Measurements from ENCODE around the gene GTF2IRD1.
A peak's percentile ranks its signal among the peaks of the same experiment; 100 is the strongest.

GTF2IRD1 gene

DNA sequence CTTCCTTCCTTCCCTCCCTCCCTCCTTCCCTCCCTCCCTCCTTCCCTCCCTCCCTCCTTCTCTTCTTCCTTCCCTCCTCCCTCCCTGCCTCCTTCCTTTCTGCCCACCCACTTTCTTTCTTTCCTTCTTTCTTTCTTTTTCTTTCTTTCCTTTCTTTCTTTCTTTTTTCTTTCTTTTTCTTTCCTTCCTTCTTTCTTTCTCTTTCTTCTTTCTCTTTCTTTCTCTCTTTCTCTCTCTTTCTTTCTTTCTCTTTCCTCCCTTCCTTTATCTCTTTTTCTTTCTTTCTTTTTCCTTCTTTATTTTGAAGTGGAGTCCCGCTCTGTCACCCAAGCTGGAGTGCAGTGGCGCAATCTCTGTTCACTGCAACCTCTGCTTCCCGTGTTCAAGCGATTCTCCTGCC is 33.7 kb upstream of the GTF2IRD1 start:
- no peak overlapping the region for H3K27ac ChIP-seq (replicated peaks; ENCODE audit: low read length)
- WGBS, 2 donors (ENCODE audit: extremely low coverage in 2 of 2, insufficient read length in 2 of 2, insufficient replicate concordance in 1 of 2): no CpG with 5 or more reads among the region's 4 CpGs
- H2BK120ac ChIP-seq (ENCODE audit: low read depth, low read length): no peak overlapping the region
- no peak for DNase-seq (ENCODE audit: low spot score)
- no peak overlapping the region for H4K91ac ChIP-seq (ENCODE audit: low read depth, low read length, poor library complexity)
- H2AK5ac ChIP-seq (ENCODE audit: low read depth, low read length): no peak overlapping the region
- H3K9me3 ChIP-seq (replicated peaks in 1 of 2; ENCODE audit: control insufficient read depth in 2 of 2, insufficient read depth in 1 of 2, low read depth in 1 of 2, low read length in 2 of 2): no peaks in the 10 kb centered on the region
- H3K79me1 ChIP-seq (ENCODE audit: low read depth, low read length): peaks cover 2% of the 10 kb centered on the region
- no peak overlapping the region for H3K4me2 ChIP-seq (ENCODE audit: insufficient read depth, low read length, poor library complexity, severe bottlenecking)
- no peak overlapping the region for H2BK15ac ChIP-seq (ENCODE audit: low read length)
- no peak overlapping the region for H3K23ac ChIP-seq (ENCODE audit: low read depth, low read length, poor library complexity)
- H3K14ac ChIP-seq (ENCODE audit: low read length): no peak overlapping the region
- no peak overlapping the region for H3K9ac ChIP-seq (ENCODE audit: low read depth, low read length, poor library complexity)
- no peak overlapping the region for H3K18ac ChIP-seq (ENCODE audit: low read length)
- H3K27me3 ChIP-seq (ENCODE audit: control insufficient read depth in 3 of 3, insufficient read depth in 3 of 3, low read depth in 1 of 3, low read length in 3 of 3): no peaks in the 10 kb centered on the region
- H3K4ac ChIP-seq (ENCODE audit: low read length): no peak overlapping the region
- H3K4me3 ChIP-seq (ENCODE audit: low read length in 2 of 2): no peak overlapping the region
- no peak overlapping the region for H2BK5ac ChIP-seq (ENCODE audit: low read length)
- no peak overlapping the region for H2BK12ac ChIP-seq (ENCODE audit: low read length)
- no peaks in the 10 kb centered on the region for H3K36me3 ChIP-seq (replicated peaks in 1 of 2; ENCODE audit: control insufficient read depth in 2 of 2, insufficient read depth in 2 of 2, low read length in 2 of 2)
- no peak overlapping the region for H2AFZ ChIP-seq (ENCODE audit: low read length)
- H4K8ac ChIP-seq (ENCODE audit: low read depth, low read length): no peak overlapping the region
- peaks cover 0 to 3% of the 10 kb centered on the region in 2 donors for H3K4me1 ChIP-seq (ENCODE audit: control insufficient read depth in 2 of 2, insufficient read depth in 1 of 2, low read depth in 1 of 2, low read length in 2 of 2)

- DNase-seq (ENCODE audit: low spot score): no peak
Measured at GRCh38 chr7:74424291-74424880, 29.3 kb upstream of the GTF2IRD1 start.

DNA sequence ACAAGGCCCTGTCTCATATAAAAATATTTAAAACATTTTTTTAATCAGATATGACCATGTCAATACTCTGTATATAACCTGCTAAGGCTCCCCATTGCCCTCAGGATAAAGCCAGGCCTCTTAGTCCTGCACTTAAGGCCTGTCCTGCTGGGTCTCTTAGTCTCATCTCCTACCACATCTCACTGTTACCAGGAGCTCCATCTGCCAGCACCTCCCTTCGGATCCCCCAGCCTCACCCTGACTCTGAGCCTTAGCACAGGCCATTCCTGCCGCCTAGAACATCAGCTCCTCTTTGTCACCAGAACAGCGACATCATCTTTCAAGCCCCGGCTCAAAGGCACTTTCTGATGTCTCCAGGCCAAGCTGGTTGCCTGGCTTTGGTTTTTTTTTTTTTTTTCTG is 25.7 kb upstream of the GTF2IRD1 start:
- no peak overlapping the region for H3K4ac ChIP-seq (ENCODE audit: low read length)
- H2BK15ac ChIP-seq (ENCODE audit: low read length): no peak overlapping the region
- H3K4me1 ChIP-seq (ENCODE audit: control insufficient read depth in 2 of 2, insufficient read depth in 1 of 2, low read depth in 1 of 2, low read length in 2 of 2): peaks cover 3 to 18% of the 10 kb centered on the region in 2 donors
- no peak overlapping the region for H2BK120ac ChIP-seq (ENCODE audit: low read depth, low read length)
- H4K91ac ChIP-seq (ENCODE audit: low read depth, low read length, poor library complexity): no peak overlapping the region
- no peak overlapping the region for H3K18ac ChIP-seq (ENCODE audit: low read length)
- H2AFZ ChIP-seq (ENCODE audit: low read length): no peak overlapping the region
- H3K9me3 ChIP-seq (replicated peaks in 1 of 2; ENCODE audit: control insufficient read depth in 2 of 2, insufficient read depth in 1 of 2, low read depth in 1 of 2, low read length in 2 of 2): no peaks in the 10 kb centered on the region
- H3K36me3 ChIP-seq (replicated peaks in 1 of 2; ENCODE audit: control insufficient read depth in 2 of 2, insufficient read depth in 2 of 2, low read length in 2 of 2): no peaks in the 10 kb centered on the region
- no peak overlapping the region for H3K14ac ChIP-seq (ENCODE audit: low read length)
- H2BK12ac ChIP-seq (ENCODE audit: low read length): no peak overlapping the region
- H2BK5ac ChIP-seq (ENCODE audit: low read length): no peak overlapping the region
- no CpG with 5 or more reads among the region's 4 CpGs for WGBS, 2 donors (ENCODE audit: extremely low coverage in 2 of 2, insufficient read length in 2 of 2, insufficient replicate concordance in 1 of 2)
- H2AK5ac ChIP-seq (ENCODE audit: low read depth, low read length): no peak overlapping the region
- H3K79me1 ChIP-seq (ENCODE audit: low read depth, low read length): no peaks in the 10 kb centered on the region
- no peak overlapping the region for H3K4me2 ChIP-seq (ENCODE audit: insufficient read depth, low read length, poor library complexity, severe bottlenecking)
- H4K8ac ChIP-seq (ENCODE audit: low read depth, low read length): no peak overlapping the region
- no peak overlapping the region for H3K27ac ChIP-seq (replicated peaks; ENCODE audit: low read length)
- no peak overlapping the region for H3K4me3 ChIP-seq (ENCODE audit: low read length in 2 of 2)
- H3K27me3 ChIP-seq (ENCODE audit: control insufficient read depth in 3 of 3, insufficient read depth in 3 of 3, low read depth in 1 of 3, low read length in 3 of 3): peaks cover 0 to 3% (median 0%) of the 10 kb centered on the region in 3 experiments
- no peak overlapping the region for H3K23ac ChIP-seq (ENCODE audit: low read depth, low read length, poor library complexity)
- no peak overlapping the region for H3K9ac ChIP-seq (ENCODE audit: low read depth, low read length, poor library complexity)
- DNase-seq (ENCODE audit: low spot score): no peak

More at GRCh38 chr7:74424291-74424880, 29.3 kb upstream of the GTF2IRD1 start:
- H3K4me1 ChIP-seq (ENCODE audit: control insufficient read depth in 2 of 2, insufficient read depth in 1 of 2, low read depth in 1 of 2, low read length in 2 of 2): peaks cover 0 to 7% of the 10 kb centered on the region in 2 donors
- no peak overlapping the region for H3K14ac ChIP-seq (ENCODE audit: low read length)
- peaks cover 0 to 3% (median 0%) of the 10 kb centered on the region in 3 experiments for H3K27me3 ChIP-seq (ENCODE audit: control insufficient read depth in 3 of 3, insufficient read depth in 3 of 3, low read depth in 1 of 3, low read length in 3 of 3)
- H4K8ac ChIP-seq (ENCODE audit: low read depth, low read length): no peak overlapping the region
- H2BK12ac ChIP-seq (ENCODE audit: low read length): no peak overlapping the region
- no peak overlapping the region for H3K4me2 ChIP-seq (ENCODE audit: insufficient read depth, low read length, poor library complexity, severe bottlenecking)
- no peaks in the 10 kb centered on the region for H3K36me3 ChIP-seq (replicated peaks in 1 of 2; ENCODE audit: control insufficient read depth in 2 of 2, insufficient read depth in 2 of 2, low read length in 2 of 2)
- H3K18ac ChIP-seq (ENCODE audit: low read length): no peak overlapping the region
- H4K91ac ChIP-seq (ENCODE audit: low read depth, low read length, poor library complexity): no peak overlapping the region
- no peak overlapping the region for H2BK5ac ChIP-seq (ENCODE audit: low read length)
- H3K79me1 ChIP-seq (ENCODE audit: low read depth, low read length): no peaks in the 10 kb centered on the region
- H3K23ac ChIP-seq (ENCODE audit: low read depth, low read length, poor library complexity): no peak overlapping the region
- no peak overlapping the region for H2BK120ac ChIP-seq (ENCODE audit: low read depth, low read length)
- no peak overlapping the region for H3K9ac ChIP-seq (ENCODE audit: low read depth, low read length, poor library complexity)
- no peak overlapping the region for H3K27ac ChIP-seq (replicated peaks; ENCODE audit: low read length)
- no peak overlapping the region for H2BK15ac ChIP-seq (ENCODE audit: low read length)
- H3K9me3 ChIP-seq (replicated peaks in 1 of 2; ENCODE audit: control insufficient read depth in 2 of 2, insufficient read depth in 1 of 2, low read depth in 1 of 2, low read length in 2 of 2): no peaks in the 10 kb centered on the region
- H2AK5ac ChIP-seq (ENCODE audit: low read depth, low read length): no peak overlapping the region
- WGBS, 2 donors (ENCODE audit: extremely low coverage in 2 of 2, insufficient read length in 2 of 2, insufficient replicate concordance in 1 of 2): no CpG with 5 or more reads among the region's 10 CpGs
- H2AFZ ChIP-seq (ENCODE audit: low read length): no peak overlapping the region
- H3K4ac ChIP-seq (ENCODE audit: low read length): no peak overlapping the region
- H3K4me3 ChIP-seq (ENCODE audit: low read length in 2 of 2): peak overlapping the region in 1 of 2 donors; percentile 49

- no peak overlapping the region for H2BK120ac ChIP-seq (ENCODE audit: low read depth, low read length)
- H3K4me3 ChIP-seq (ENCODE audit: low read length in 2 of 2): no peak overlapping the region
- no peaks in the 10 kb centered on the region for H3K9me3 ChIP-seq (replicated peaks in 1 of 2; ENCODE audit: control insufficient read depth in 2 of 2, insufficient read depth in 1 of 2, low read depth in 1 of 2, low read length in 2 of 2)
- no peak overlapping the region for H3K4me2 ChIP-seq (ENCODE audit: insufficient read depth, low read length, poor library complexity, severe bottlenecking)
- no peak overlapping the region for H2BK5ac ChIP-seq (ENCODE audit: low read length)
- H3K9ac ChIP-seq (ENCODE audit: low read depth, low read length, poor library complexity): no peak overlapping the region
- H3K18ac ChIP-seq (ENCODE audit: low read length): peak overlapping the region; percentile 2
- H2AFZ ChIP-seq (ENCODE audit: low read length): peak overlapping the region; percentile 26
- no peak overlapping the region for H4K8ac ChIP-seq (ENCODE audit: low read depth, low read length)
- DNase-seq (ENCODE audit: low spot score): no peak
- H2BK15ac ChIP-seq (ENCODE audit: low read length): no peak overlapping the region
- no peak overlapping the region for H3K14ac ChIP-seq (ENCODE audit: low read length)
- H3K4me1 ChIP-seq (ENCODE audit: control insufficient read depth in 2 of 2, insufficient read depth in 1 of 2, low read depth in 1 of 2, low read length in 2 of 2): peaks cover 3 to 18% of the 10 kb centered on the region in 2 donors
- H3K79me1 ChIP-seq (ENCODE audit: low read depth, low read length): no peaks in the 10 kb centered on the region
- H3K27me3 ChIP-seq (ENCODE audit: control insufficient read depth in 3 of 3, insufficient read depth in 3 of 3, low read depth in 1 of 3, low read length in 3 of 3): peaks cover 0 to 3% (median 0%) of the 10 kb centered on the region in 3 experiments
- no CpG with 5 or more reads among the region's 17 CpGs for WGBS, 2 donors (ENCODE audit: extremely low coverage in 2 of 2, insufficient read length in 2 of 2, insufficient replicate concordance in 1 of 2)
- no peak overlapping the region for H3K4ac ChIP-seq (ENCODE audit: low read length)
- H2BK12ac ChIP-seq (ENCODE audit: low read length): no peak overlapping the region
- H3K27ac ChIP-seq (replicated peaks; ENCODE audit: low read length): no peak overlapping the region
- no peaks in the 10 kb centered on the region for H3K36me3 ChIP-seq (replicated peaks in 1 of 2; ENCODE audit: control insufficient read depth in 2 of 2, insufficient read depth in 2 of 2, low read length in 2 of 2)
- H2AK5ac ChIP-seq (ENCODE audit: low read depth, low read length): peak overlapping the region; percentile 17
- H3K23ac ChIP-seq (ENCODE audit: low read depth, low read length, poor library complexity): peak overlapping the region; percentile 3
- H4K91ac ChIP-seq (ENCODE audit: low read depth, low read length, poor library complexity): no peak overlapping the region
Measured at GRCh38 chr7:74429153-74429747, 24.5 kb upstream of the GTF2IRD1 start.

All from neuronal stem cell (in vitro differentiated cells).